Measurements from ENCODE around the gene ZSWIM6. TPM values are rescaled to one million over a fixed set of nuclear protein-coding genes. Genes with fewer than 3 reads are reported as not detected.

ZSWIM6 gene
- total RNA-seq, 1 donor from 2014 or later: 8.8 TPM

GRCh38 chr5:61589946-61590345, 257.9 kb downstream of the ZSWIM6 start:
- H3K4me1 ChIP-seq: peaks cover 0 to 2% of the 10 kb centered on the region in 2 donors
- intact Hi-C loops (cut with DNase I): no loop called here
- no peaks in the 10 kb centered on the region for H3K27me3 ChIP-seq
- H3K4me3 ChIP-seq: no peak overlapping the region
- H3K9me3 ChIP-seq: no peaks in the 10 kb centered on the region
- no peak overlapping the region for H3K27ac ChIP-seq
- no peaks in the 10 kb centered on the region for H3K36me3 ChIP-seq
- DNase-seq (ENCODE audit: low spot score in 2 of 2): no peak
- no peak for TF ChIP-seq CTCF (IDR thresholded peaks at IDR 0.05)

DNA sequence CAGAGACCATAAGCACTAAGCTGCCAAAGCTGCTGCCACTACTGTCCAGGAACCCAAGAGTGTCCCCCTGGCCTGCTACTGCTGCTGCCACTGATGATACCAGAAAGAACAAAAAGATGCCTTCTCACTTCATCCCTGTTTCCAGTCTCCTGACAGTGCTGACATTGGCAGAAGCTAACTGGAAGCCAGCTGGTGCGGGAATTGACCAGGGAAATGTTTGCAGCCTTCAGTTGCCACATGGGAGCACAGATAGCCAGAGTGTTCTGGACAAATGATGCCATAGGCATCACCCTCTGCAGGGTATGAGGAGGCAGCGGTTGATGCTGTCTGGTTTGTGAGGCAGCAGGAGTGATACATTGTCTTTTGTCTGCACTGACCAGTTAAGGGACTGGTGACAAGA, 258.4 kb downstream of the ZSWIM6 start:
- peaks cover 0 to 2% of the 10 kb centered on the region in 2 donors for H3K4me1 ChIP-seq
- H3K4me3 ChIP-seq: no peak overlapping the region
- H3K36me3 ChIP-seq: no peaks in the 10 kb centered on the region
- TF ChIP-seq CTCF (IDR thresholded peaks at IDR 0.05): no peak
- intact Hi-C loops (cut with DNase I): no loop called here
- DNase-seq (ENCODE audit: low spot score in 2 of 2): no peak
- H3K27me3 ChIP-seq: no peaks in the 10 kb centered on the region
- H3K9me3 ChIP-seq: no peaks in the 10 kb centered on the region
- H3K27ac ChIP-seq: no peak overlapping the region

- no peaks in the 10 kb centered on the region for H3K36me3 ChIP-seq
- H3K4me3 ChIP-seq: no peak overlapping the region
- TF ChIP-seq CTCF (IDR thresholded peaks at IDR 0.05): no peak
- intact Hi-C loops (cut with DNase I): no loop called here
- DNase-seq (ENCODE audit: low spot score in 2 of 2): no peak
- no peaks in the 10 kb centered on the region for H3K4me1 ChIP-seq
- H3K27me3 ChIP-seq: no peaks in the 10 kb centered on the region
- no peak overlapping the region for H3K27ac ChIP-seq
- no peaks in the 10 kb centered on the region for H3K9me3 ChIP-seq
Measured at GRCh38 chr5:61591859-61592258, 259.8 kb downstream of the ZSWIM6 start.

DNA sequence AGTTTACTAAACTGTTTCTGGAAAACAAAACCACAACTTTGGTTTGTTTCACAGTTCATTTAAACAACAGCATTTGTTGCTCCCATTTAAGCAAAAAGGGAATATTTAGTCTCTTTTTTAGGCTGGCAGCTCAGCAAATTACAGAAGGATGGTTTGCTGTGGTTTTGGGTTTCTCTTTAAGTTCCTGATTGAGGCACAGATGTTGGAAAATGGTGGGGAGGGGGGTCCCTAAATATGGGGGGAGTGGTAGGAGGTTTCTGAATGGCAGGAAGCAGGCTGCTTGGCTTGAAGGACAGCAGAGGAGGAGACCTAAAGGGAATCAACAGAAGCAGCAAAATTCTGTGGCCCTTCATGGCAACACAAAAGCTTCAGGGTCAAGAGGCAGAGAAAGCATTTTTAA, 263.4 kb downstream of the ZSWIM6 start:
- H3K36me3 ChIP-seq: no peaks in the 10 kb centered on the region
- peaks cover 0 to 4% of the 10 kb centered on the region in 2 donors for H3K4me1 ChIP-seq
- no peak for TF ChIP-seq CTCF (IDR thresholded peaks at IDR 0.05)
- intact Hi-C loops (cut with DNase I): no loop called here
- no peak overlapping the region for H3K4me3 ChIP-seq
- DNase-seq (ENCODE audit: low spot score in 2 of 2): no peak
- H3K27me3 ChIP-seq: no peaks in the 10 kb centered on the region
- H3K9me3 ChIP-seq: no peaks in the 10 kb centered on the region
- no peak overlapping the region for H3K27ac ChIP-seq

Other genes with a start within 250 kb of the ZSWIM6 start
- 22.4 TPM for gene SMIM15, start 169.8 kb upstream of the ZSWIM6 start, total RNA-seq